Endothelial cell (in vitro differentiated cells): Measurements from ENCODE around the gene OCEL1. TPM values are rescaled to one million over a fixed set of nuclear protein-coding genes. Genes with fewer than 3 reads are reported as not detected.

ENCODE experiments used
- DNase-seq: peaks from one replicate; pipeline ENCODE4 v3.0.0; 2021; ENCODE audit warnings: low spot score
- H3K27ac Mint-ChIP-seq: one replicate; pipeline ENCODE4 v1.8.0; 2021; ENCODE audit warnings: mixed read lengths, inconsistent platforms; ENCODE audit not compliant: unreplicated experiment
- H3K27me3 Mint-ChIP-seq: one replicate; pipeline ENCODE4 v1.8.0; 2021; ENCODE audit warnings: mild to moderate bottlenecking, moderate library complexity, mixed read lengths, inconsistent platforms; ENCODE audit not compliant: unreplicated experiment
- H3K36me3 Mint-ChIP-seq: one replicate; pipeline ENCODE4 v1.8.0; 2021; ENCODE audit warnings: mild to moderate bottlenecking, low read depth, mixed read lengths, inconsistent platforms; ENCODE audit not compliant: unreplicated experiment
- H3K4me1 Mint-ChIP-seq: one replicate; pipeline ENCODE4 v1.8.0; 2021; ENCODE audit warnings: mild to moderate bottlenecking, mixed read lengths, inconsistent platforms; ENCODE audit not compliant: unreplicated experiment
- H3K4me3 Mint-ChIP-seq: one replicate; pipeline ENCODE4 v1.8.0; 2021; ENCODE audit warnings: mild to moderate bottlenecking, mixed read lengths, inconsistent platforms; ENCODE audit not compliant: unreplicated experiment
- H3K9me3 Mint-ChIP-seq: one replicate; pipeline ENCODE4 v1.8.0; 2021; ENCODE audit warnings: mixed read lengths, inconsistent platforms; ENCODE audit not compliant: unreplicated experiment
- total RNA-seq: library from RNA; stranded (reverse); fragmentation: NEBNext Ultra II Directional; extraction: Animal tissue kit (Norgen Biotek cat#: 25700); gene quantifications from one replicate; pipeline ENCODE4 v1.2.1, GENCODE V29; 2021; ENCODE audit not compliant: unreplicated experiment
- TF ChIP-seq, protein P1 (sequence below): fragments of 200-600 bp; sonication (generic); IDR thresholded peaks from one replicate; pipeline ENCODE4 v1.5.0; 2021; ENCODE audit warnings: antibody characterized with exemption; ENCODE audit not compliant: unreplicated experiment

The OCEL1 gene
- total RNA-seq, 1 donor from 2014 or later: 16.5 TPM

DNA sequence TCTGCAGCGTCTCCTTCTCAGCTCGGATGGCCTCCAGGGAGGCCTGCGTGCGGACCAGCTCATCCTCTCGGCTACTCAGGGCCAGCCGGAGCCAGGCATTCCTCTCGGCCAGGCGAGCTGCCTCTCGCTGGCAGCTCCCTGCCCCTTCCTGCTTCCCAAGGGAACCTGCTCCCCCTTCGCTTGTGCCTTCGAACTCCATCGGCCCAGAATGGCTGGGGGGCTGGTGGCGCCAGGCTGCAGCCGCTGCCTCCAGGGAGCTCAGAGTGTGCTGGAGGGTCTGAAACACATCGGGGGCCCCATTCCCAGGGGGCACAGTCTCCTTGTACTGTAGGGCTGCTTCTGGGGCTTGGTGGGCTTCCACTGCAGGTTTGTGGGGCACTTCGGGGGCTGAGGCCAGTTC, 36.5 kb downstream of the OCEL1 start:
- TF ChIP-seq, protein P1, sequence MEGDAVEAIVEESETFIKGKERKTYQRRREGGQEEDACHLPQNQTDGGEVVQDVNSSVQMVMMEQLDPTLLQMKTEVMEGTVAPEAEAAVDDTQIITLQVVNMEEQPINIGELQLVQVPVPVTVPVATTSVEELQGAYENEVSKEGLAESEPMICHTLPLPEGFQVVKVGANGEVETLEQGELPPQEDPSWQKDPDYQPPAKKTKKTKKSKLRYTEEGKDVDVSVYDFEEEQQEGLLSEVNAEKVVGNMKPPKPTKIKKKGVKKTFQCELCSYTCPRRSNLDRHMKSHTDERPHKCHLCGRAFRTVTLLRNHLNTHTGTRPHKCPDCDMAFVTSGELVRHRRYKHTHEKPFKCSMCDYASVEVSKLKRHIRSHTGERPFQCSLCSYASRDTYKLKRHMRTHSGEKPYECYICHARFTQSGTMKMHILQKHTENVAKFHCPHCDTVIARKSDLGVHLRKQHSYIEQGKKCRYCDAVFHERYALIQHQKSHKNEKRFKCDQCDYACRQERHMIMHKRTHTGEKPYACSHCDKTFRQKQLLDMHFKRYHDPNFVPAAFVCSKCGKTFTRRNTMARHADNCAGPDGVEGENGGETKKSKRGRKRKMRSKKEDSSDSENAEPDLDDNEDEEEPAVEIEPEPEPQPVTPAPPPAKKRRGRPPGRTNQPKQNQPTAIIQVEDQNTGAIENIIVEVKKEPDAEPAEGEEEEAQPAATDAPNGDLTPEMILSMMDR: no peak
- H3K4me1 Mint-ChIP-seq: peaks cover 37% of the 10 kb centered on the region
- peaks cover 19% of the 10 kb centered on the region for H3K27me3 Mint-ChIP-seq
- H3K4me3 Mint-ChIP-seq: peak overlapping the region; percentile 81
- DNase-seq: no peak
- no peak overlapping the region for H3K27ac Mint-ChIP-seq
- H3K9me3 Mint-ChIP-seq: no peaks in the 10 kb centered on the region
- H3K36me3 Mint-ChIP-seq: peaks cover 29% of the 10 kb centered on the region

DNA sequence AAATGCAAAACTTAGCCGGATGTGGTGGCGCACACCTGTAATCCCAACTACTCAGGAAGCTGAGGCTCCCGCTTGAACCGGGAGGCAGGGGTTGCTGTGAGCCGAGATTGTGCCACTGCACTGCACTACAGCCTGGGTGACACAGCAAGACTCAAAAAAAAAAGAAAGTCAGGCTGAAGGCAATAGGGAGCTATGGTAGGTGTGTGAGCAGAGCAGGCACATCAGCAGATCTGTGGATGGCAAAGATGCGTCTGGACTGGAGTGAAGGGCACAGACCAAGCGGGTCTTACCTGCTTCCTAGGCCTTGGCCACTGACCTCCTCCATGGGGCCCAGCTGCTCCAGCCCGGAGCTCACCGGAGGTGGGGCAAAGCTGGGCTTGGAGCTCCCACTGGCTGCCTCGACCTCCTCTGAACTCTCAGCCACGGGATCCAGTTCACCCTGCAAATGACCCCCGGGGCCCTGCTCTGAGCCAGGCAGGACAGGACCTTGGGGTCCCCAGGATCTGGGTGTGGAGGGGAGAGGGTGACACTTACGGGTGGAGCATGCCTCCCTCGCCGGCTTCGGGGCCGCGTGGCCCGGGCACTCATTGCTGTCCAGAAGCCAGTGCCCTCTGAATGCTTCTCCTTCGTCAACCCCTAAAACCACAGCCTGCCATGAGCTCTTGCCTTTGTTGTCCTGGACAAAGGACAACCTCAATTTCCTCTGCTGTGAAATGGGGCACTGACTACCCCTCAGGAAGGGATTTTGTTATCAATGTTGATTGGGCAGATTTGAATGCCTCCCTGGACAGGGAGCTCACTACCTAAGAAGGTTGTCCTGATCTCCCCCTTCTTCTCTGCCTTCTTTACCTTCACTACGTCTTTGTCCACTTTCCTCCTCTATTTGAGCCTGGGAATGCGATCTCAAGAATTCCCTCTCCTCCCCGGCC, 38.0 kb downstream of the OCEL1 start:
- Mint-ChIP-seq H3K27me3 (peaks cover 19% of the 10 kb centered on the region), H3K9me3 (no peaks in the 10 kb centered on the region), H3K27ac (peak overlapping the region; percentile 100), H3K4me1 (peaks cover 37% of the 10 kb centered on the region), H3K4me3 (peak overlapping the region; percentile 92), H3K36me3 (peaks cover 25% of the 10 kb centered on the region)
- no peak for DNase-seq
- TF ChIP-seq, protein P1: no peak

- peak within 1 kb of the TSS; percentile 100 for H3K27ac Mint-ChIP-seq
Measured at GRCh38 chr19:17264641-17264979, 38.6 kb downstream of the OCEL1 start, which contains the start of gene USHBP1. Gene USHBP1, minus strand, starts transcription at chr19:17264745. Its CDS starts 446 bp downstream, at chr19:17264299.

DNA sequence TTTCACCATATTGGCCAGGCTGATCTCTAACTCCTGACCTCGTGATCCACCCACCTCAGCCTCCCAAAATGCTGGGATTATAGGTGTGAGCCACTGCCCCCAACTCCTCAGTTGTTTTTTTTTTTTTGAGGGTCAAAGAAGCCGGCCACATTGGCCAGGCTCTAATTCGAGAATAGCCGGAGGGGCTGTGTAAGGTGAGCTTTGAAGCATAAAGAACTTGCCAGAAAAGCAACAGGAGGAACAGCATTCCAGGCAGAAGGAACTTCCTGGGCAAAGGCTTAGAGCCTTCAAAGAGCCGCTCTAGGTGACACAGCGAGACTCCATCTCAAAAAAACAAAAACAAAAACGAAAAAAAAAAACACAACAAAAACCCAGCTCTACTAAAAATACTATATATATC, 40.0 kb downstream of the OCEL1 start:
- no peaks in the 10 kb centered on the region for H3K9me3 Mint-ChIP-seq
- peaks cover 11% of the 10 kb centered on the region for H3K36me3 Mint-ChIP-seq
- no peak overlapping the region for H3K4me3 Mint-ChIP-seq
- H3K27me3 Mint-ChIP-seq: peaks cover 17% of the 10 kb centered on the region
- no peak for DNase-seq
- H3K4me1 Mint-ChIP-seq: peaks cover 32% of the 10 kb centered on the region
- peak overlapping the region; percentile 48 for H3K27ac Mint-ChIP-seq
- TF ChIP-seq, protein P1: no peak

More at GRCh38 chr19:17264641-17264979, 38.6 kb downstream of the OCEL1 start, which contains the start of gene USHBP1:
- Mint-ChIP-seq H3K36me3 (peaks cover 20% of the 10 kb centered on the region), H3K4me1 (peaks cover 37% of the 10 kb centered on the region), H3K27me3 (peaks cover 19% of the 10 kb centered on the region), H3K9me3 (no peaks in the 10 kb centered on the region), H3K4me3 (peak within 1 kb of the TSS; percentile 92)
- DNase-seq: peak; percentile 75
- TF ChIP-seq, protein P1: no peak

GRCh38 chr19:17266589-17266974, 40.6 kb downstream of the OCEL1 start:
- peak overlapping the region; percentile 89 for H3K27ac Mint-ChIP-seq
- TF ChIP-seq, protein P1: no peak

More at GRCh38 chr19:17266589-17266974, 40.6 kb downstream of the OCEL1 start:
- Mint-ChIP-seq H3K36me3 (peaks cover 14% of the 10 kb centered on the region), H3K9me3 (no peaks in the 10 kb centered on the region), H3K4me3 (peak overlapping the region; percentile 92), H3K4me1 (peaks cover 31% of the 10 kb centered on the region), H3K27me3 (peaks cover 17% of the 10 kb centered on the region)
- DNase-seq: no peak
